Activated CD4-positive, alpha-beta T cell treated with anti-CD3 and anti-CD28 coated beads for 36 hours (primary cell): ENCODE results near the gene TXNIP. TPM values are rescaled to one million over a fixed set of nuclear protein-coding genes. Genes with fewer than 3 reads are reported as not detected.

Experiments
- ATAC-seq: fragments of 200-7000 bp; cut with Tn5 transposase; one replicate; pipeline ENCODE4 v1.10.0; 2021; ENCODE audit warnings: mild to moderate bottlenecking, moderate library complexity
- CTCF ChIA-PET: fragments of 350-600 bp; sonication (Branson Sonifier 250); formaldehyde crosslinking; loops from one replicate; lab custom pipeline; 2021; ENCODE audit warnings: antibody characterized with exemption; lab: Charles Lee
- POLR2A ChIA-PET: fragments of 350-600 bp; sonication (Branson Sonifier 250); formaldehyde crosslinking; loops from one replicate; lab custom pipeline; 2021; ENCODE audit warnings: antibody characterized with exemption, inconsistent platforms; lab: Charles Lee
- DNase-seq: peaks from one replicate; pipeline ENCODE4 v3.0.0-alpha.2; 2020
- H3K27ac Mint-ChIP-seq: one replicate; pipeline ENCODE4 v1.8.0; 2021; ENCODE audit warnings: mixed read lengths
- H3K27me3 Mint-ChIP-seq: one replicate; pipeline ENCODE4 v1.8.0; 2021; ENCODE audit warnings: mixed read lengths
- H3K36me3 Mint-ChIP-seq: one replicate; pipeline ENCODE4 v1.8.0; 2021; ENCODE audit warnings: low read depth, mixed read lengths
- H3K4me1 Mint-ChIP-seq: one replicate; pipeline ENCODE4 v1.8.0; 2021; ENCODE audit warnings: mixed read lengths
- H3K4me3 Mint-ChIP-seq: one replicate; pipeline ENCODE4 v1.8.0; 2021; ENCODE audit warnings: mild to moderate bottlenecking, moderate library complexity, mixed read lengths
- H3K9me3 Mint-ChIP-seq: one replicate; pipeline ENCODE4 v1.8.0; 2021; ENCODE audit warnings: low read depth, mixed read lengths
- intact Hi-C, 2 experiments: fragments of 100-400 bp; cut with DNase I in 1 of 2; cut with micrococcal nuclease in 1 of 2; formaldehyde crosslinking; loops; one replicate each; pipeline versions ENCODE4 v1.14.2 to v1.15.1; 2022 to 2024; cut with DNase I, micrococcal nuclease
- total RNA-seq, 2 experiments: library from RNA; stranded (reverse); gene quantifications; one replicate each; pipeline ENCODE4 v1.2.3, GENCODE V29; 2021

TXNIP gene
- total RNA-seq, 2 experiments from 2014 or later, result 112 TPM

DNA sequence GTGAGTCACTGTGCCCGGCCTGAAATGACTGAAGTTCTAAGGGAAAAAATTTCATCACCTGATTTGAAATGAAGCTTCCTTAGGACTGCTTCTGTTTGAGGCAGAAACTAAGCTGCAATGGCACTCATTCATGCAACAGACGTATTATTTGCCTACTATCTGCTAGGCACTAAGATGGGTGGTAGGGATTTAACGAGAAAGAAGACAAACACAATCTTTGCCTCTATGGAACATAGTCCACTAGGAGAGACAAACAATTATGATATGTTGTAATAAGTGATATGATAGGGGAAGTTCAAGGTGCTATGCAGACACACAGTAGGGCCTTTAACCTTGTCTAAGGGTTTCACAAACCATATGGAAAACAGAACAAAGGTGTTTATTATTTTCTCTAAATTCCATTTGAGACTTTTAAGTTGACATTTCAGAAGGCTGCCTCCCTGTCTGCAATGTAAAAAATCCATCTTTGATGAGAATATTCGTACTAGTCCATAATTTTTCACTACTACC is 49.8 kb downstream of the TXNIP start:
- POLR2A ChIA-PET, result no interaction called here

DNA sequence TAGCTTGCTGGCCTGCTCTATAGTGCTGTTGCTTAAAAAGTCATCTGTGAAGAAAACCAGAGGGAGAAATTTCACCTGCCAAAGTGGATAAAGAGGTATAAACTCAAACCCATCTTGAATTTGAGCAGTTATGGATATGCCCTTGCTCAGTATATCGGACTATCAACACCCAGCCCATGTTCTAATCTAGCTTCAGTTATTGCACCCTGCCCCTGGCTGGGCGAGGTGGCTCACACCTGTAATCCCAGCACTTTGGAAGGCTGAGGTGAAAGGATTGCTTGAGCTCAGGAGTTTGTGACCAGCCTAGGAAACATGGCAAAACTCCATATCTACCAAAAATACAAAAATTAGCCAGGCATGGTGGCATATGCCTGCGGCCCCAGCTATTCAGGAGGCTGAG is 51.8 kb downstream of the TXNIP start:
- POLR2A ChIA-PET, result interaction anchor here (0.6 to 0.8 kb wide), 2 partner anchors 9 to 26 kb away, joined by 3 read pairs; partner anchors contain the start of gene PEX11B
- H3K27ac Mint-ChIP-seq, result no peak overlapping the region
- CTCF ChIA-PET, result interaction anchor here (1.3 to 1.4 kb wide), 2 partner anchors 70 to 100 kb away, joined by 3 to 4 read pairs; partner anchors contain the start of gene NUDT17
- H3K27me3 Mint-ChIP-seq, result no peaks in the 10 kb centered on the region
- H3K4me1 Mint-ChIP-seq, result peaks cover 15% of the 10 kb centered on the region
- ATAC-seq (no peak), DNase-seq (no peak)
- no peak overlapping the region for H3K4me3 Mint-ChIP-seq
- H3K36me3 Mint-ChIP-seq, result peaks cover 26% of the 10 kb centered on the region
- H3K9me3 Mint-ChIP-seq, result no peaks in the 10 kb centered on the region
- intact Hi-C loops, result no loop called here

More for the DNA sequence above, 49.8 kb downstream of the TXNIP start:
- H3K4me3 Mint-ChIP-seq, result no peak overlapping the region
- no peaks in the 10 kb centered on the region for H3K27me3 Mint-ChIP-seq
- H3K27ac Mint-ChIP-seq, result peak overlapping the region; percentile 56
- no peak for DNase-seq
- intact Hi-C loops, result no loop called here
- no peak for ATAC-seq
- CTCF ChIA-PET, result no interaction called here
- peaks cover 29% of the 10 kb centered on the region for H3K4me1 Mint-ChIP-seq
- H3K9me3 Mint-ChIP-seq, result no peaks in the 10 kb centered on the region
- peaks cover 22% of the 10 kb centered on the region for H3K36me3 Mint-ChIP-seq

DNA sequence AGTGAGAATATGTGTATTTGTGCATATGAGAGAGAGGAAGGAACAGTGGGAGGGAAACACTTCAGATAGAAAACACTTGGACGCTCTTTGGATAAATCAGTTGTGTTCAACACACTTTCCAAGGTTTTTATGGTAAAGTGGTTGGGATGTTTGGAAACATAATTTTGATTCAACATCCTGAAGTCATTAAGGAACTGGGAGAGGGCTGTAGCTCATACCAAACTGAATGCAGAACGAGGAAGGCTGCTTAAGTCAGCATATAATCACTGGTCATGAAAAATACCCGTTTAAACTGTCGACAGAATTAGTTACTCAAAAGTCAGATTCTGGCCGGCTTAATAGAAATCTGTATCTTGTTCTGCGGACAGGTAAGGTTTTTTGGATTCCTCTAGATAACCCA is 53.5 kb downstream of the TXNIP start:
- intact Hi-C loops, result no loop called here
- ChIA-PET POLR2A (interaction anchor here (0.6 kb wide), 1 partner anchor 91 kb away, joined by 5 read pairs; no protein-coding TSS in a partner anchor), CTCF (interaction anchor here (0.6 to 1.3 kb wide), 5 partner anchors 15 to 72 kb away, joined by 3 to 5 read pairs (median 3); partner anchors contain the start of gene LIX1L)
- DNase-seq (no peak), ATAC-seq (no peak)
- Mint-ChIP-seq H3K36me3 (peaks cover 24% of the 10 kb centered on the region), H3K27ac (no peak overlapping the region), H3K27me3 (no peaks in the 10 kb centered on the region), H3K4me3 (no peak overlapping the region), H3K4me1 (peaks cover 7% of the 10 kb centered on the region), H3K9me3 (no peaks in the 10 kb centered on the region)

Other genes starting within 250 kb of the TXNIP start
- 10 to 100 TPM; 11.8 to 13.9 TPM for gene RNF115, start 172.5 kb downstream of the TXNIP start, total RNA-seq
- 10 to 100 TPM; 34.2 to 42.6 TPM for gene POLR3C, start 172.4 kb downstream of the TXNIP start, total RNA-seq
- gene NUDT17, start 150.9 kb downstream of the TXNIP start, total RNA-seq, result 1 to 10 TPM; 3.7 to 4.0 TPM
- gene PIAS3, start 137.5 kb downstream of the TXNIP start, total RNA-seq, result 10 to 100 TPM; 20.0 to 22.0 TPM
- under 1 TPM; 0.30 to 0.55 TPM for gene ANKRD35, start 110.7 kb downstream of the TXNIP start, total RNA-seq
- gene ITGA10, start 86.5 kb downstream of the TXNIP start, total RNA-seq, result 1 to 10 TPM in 1 of 2 experiments, under 1 TPM in 1; 0.86 to 1.0 TPM
- 10 to 100 TPM; 22.6 to 26.4 TPM for gene PEX11B, start 77.9 kb downstream of the TXNIP start, total RNA-seq
- 100 to 1,000 TPM; 293 to 330 TPM for gene RBM8A, start 69.1 kb downstream of the TXNIP start, total RNA-seq
- gene LIX1L, start 38.6 kb downstream of the TXNIP start, total RNA-seq, result 10 to 100 TPM; 44.9 to 49.4 TPM
- 1 to 10 TPM; 5.8 to 6.1 TPM for gene ANKRD34A, start 32.0 kb downstream of the TXNIP start, total RNA-seq
- 10 to 100 TPM; 19.3 to 22.4 TPM for gene POLR3GL, start 31.9 kb downstream of the TXNIP start, total RNA-seq
- not detected for gene HJV, start 25.2 kb upstream of the TXNIP start, total RNA-seq
- 1 to 10 TPM; 1.4 to 1.7 TPM for gene NBPF10, start 148.2 kb upstream of the TXNIP start, total RNA-seq
- 10 to 100 TPM; 19.2 to 20.2 TPM for gene NOTCH2NLA, start 232.4 kb upstream of the TXNIP start, total RNA-seq